CD1c-positive myeloid dendritic cell (primary cell): ENCODE measurements around the gene JMJD6.

Source experiments
- DNase-seq: peaks from one replicate; pipeline ENCODE4 v3.0.0-alpha.2; 2016; ENCODE audit errors: extremely low spot score

Gene JMJD6

DNA sequence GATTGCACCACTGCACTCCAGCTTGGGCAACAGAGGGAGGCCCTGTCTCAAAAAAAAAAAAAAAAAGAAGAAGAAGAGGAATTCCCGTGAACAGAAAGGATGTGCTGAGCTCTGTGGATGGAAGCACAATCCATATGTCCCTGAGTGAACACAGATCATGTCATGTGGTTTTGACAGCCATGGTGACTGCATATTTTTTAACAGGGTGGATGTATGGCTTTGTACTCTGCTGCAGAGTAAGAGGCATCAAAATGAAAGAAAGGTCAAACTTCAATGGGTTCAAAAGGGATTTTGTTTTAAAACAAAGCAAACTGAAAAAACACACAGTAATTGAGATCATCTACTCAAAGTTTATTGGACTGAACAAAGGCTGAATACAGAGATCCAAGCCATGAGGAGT is 47.2 kb downstream of the JMJD6 start:
- no peak for DNase-seq

DNA sequence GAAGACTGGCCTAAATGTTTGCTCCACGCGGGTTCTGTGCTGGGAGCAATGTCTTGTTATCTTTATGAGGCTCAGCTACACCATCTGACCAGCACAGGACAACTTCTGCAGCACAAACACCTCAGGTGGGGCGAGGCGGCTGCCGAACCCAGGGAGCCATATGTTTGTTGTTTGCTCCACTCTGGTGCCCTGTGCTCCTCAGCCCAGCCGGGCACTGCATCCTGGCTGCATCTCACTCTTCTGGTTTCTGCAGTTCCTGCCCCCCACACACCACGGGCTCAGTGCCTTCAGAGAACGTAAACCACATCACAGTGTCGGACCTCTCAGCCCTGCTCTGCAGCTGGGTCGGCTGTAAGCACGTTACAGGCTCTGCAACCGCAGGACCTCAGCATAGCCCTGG is 48.1 kb downstream of the JMJD6 start:
- no peak for DNase-seq

DNA sequence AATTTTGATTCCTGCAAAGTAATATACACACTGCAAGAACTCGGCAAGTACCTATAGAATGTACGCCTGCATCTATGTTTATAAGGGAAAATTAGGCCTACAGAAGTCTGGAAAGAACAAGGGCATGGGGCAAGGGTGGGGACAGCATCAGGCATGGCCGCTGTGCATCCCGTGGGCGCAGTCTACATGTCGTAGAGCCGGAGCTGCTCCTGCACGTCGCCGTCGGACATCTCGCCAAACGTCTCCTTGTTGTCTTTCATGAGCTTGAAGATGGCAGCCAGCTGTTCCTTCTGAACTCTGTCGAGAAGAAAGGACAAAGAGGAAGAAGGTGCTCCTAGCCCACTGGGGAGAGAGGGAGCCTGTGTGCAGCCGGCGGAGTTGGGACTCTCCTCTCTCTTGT is 49.0 kb downstream of the JMJD6 start:
- no peak for DNase-seq

DNA sequence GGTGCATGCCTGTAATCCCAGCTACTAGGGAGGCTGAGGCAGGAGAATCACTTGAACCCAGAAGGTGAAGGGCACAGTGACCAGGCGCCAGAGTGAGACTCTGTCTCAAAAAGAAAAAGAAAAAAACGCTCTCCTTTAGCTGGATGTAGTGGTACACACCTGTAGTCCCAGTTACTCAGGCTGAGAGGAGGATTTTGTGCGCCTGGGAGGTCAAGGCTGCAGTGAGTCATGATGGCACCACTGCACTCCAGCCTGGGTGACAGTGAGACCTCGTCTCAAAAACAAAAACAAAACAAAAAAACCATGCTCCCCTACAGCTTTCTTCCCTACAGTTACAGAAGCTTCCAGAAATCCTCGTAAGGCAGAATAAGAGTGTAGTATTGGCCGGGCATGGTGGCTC is 49.8 kb downstream of the JMJD6 start:
- no peak for DNase-seq

DNA sequence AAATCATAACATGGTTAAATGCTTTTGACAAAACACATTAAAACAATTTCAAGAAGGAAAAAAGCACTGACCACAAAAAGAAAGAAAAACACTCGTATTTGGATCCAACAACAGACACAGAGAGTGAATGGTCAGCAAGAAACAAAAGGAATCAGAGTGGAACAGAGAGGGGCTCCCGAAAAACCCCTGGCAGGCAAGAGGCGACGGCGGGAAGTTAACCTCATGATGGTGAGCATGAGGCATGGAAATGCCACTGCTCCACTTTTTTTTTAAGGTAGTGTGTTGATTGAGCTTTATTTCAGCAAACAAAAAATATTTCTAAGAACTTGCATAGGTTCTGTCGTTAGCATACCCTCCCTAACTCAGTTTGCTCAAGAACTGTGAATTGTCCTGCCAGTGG is 50.8 kb downstream of the JMJD6 start:
- DNase-seq: no peak

DNA sequence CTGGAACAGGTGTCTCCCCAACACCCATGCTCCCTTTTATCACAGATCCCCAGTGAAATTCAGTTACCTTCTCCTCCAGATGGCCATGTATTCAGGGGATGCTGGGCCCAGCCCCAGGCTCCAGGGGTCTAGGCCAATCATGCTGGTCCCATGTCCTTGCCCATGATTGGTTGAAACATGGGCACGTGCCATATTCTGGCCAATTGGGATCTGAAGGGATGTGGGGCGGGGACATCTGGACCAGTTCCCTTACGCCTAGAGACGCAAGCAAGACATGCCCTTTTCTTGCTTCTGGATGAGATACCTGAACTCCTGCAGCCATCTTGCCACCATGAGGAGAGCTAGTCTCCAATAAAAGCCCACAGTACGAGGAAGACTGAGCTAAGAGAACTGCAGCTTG is 51.8 kb downstream of the JMJD6 start:
- no peak for DNase-seq

DNA sequence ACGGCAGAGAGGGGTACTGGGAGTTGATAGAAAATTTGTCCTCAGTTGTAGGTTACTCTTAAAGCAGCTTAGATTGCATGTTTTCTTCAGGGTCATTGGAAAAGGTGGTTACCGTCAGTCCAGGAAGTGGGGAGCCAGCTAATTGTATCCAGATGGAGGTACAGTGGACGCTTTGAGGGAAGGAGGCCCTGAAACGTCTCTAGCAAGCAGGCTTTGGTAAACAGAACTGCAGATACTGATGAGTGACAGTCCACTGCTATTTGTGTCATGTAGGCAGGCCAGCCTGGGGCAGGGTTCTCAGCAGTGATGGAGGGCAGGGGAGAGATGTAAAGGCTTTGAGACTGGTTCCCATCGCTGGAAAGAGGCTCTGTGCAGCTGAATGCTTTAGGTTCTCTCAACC is 52.7 kb downstream of the JMJD6 start:
- no peak for DNase-seq

DNA sequence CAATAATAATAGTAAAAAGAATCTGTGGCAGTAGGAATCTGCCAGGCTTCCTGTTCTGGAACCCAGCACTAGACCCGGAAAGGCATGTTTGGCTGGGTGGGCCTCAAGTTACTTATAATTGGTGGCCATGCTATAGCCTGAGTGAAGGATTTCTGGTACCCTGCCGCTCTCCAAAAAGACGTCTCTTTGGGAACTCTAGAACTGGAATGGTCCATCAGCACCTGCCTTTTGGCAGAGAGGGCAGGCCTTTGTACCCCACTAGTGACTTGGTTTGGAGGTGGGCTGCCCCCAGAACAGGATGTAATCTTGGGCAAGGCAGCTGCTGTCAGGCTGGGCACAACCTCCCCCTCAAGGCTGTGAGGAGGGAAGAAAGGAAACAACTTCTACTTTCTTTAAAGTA is 53.5 kb downstream of the JMJD6 start:
- DNase-seq: no peak

DNA sequence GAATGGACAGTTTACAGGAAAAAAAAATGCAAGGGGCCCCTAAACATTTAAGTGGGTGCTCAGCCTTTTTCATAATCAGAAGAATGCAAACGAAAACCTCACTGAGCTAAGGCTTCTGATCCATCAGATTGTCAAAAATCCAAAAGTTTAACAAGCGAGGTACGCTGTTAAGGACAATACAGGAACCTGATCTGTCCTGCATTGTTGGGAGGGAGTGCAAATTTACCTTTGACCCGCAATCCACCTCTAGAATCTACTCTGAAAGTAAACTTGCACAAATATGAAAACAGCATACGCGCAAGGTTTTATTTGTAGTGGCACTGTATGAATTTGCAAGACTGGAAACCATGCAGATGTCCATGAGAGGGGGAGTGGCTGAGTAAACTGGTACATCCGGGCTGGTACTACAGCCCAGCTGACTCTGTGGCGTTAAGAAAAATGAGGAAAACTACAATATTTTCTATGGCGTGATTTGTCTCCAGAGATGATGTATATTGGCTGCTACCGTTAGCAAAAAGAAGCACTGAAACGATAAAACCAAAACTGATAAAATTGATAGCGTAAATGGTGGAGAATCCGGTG is 54.0 kb downstream of the JMJD6 start:
- no peak for DNase-seq

DNA sequence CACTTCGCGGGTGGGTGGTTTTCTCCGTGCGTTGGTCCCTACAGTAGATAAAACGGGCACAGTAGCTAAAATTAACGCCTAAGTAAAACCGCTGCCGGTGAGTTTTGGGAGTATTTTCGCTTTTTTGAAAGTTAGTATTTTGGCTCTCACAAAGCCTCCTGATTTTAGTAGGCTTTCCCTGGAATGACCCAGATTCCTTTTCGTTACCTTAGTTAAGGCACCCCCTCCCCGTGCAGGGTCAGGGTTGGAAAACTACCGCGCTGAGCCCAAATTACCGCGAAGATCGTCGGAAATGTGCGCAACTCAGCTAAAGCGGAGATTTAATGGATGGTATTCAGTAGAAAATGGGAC is 54.5 kb downstream of the JMJD6 start:
- no peak for DNase-seq

DNA sequence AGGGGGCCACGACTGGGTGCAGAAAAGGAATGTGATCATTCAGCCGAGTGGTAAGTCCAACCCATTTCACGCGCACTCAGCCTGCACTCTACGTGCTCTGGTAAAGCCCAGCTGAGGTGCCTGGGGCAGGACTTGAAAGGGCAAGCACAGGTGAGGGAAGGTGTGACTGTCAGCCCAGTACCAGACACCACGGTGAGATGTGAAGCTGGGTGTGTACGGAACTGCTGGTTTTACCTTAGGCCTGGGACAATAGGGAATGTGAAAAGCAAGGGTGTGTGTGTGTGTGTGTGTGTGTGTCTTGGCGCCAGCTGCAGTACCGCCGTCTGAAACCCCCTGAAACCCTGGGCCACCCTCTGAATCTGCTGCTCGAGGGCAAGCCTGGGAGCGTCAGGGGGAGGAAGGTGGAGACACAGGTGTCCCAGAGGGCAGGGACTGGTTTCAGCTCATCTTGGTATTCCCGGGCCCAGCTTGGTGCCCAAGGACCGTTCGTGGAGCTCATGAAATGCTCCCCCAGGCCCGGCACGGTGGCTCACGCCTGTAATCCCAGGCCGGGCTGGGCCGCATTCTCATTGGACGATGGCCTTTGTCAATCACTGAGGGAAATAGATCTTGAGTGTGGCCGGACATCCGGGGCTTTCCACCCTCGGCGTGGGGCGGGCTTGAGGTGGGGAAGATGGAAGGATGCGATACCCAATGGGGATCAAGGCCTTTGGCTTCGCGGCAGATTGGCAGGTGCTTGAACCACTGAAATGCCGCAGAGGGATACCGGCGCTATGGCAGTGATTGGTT is 55.1 kb downstream of the JMJD6 start:
- peak; percentile 100 for DNase-seq

DNA sequence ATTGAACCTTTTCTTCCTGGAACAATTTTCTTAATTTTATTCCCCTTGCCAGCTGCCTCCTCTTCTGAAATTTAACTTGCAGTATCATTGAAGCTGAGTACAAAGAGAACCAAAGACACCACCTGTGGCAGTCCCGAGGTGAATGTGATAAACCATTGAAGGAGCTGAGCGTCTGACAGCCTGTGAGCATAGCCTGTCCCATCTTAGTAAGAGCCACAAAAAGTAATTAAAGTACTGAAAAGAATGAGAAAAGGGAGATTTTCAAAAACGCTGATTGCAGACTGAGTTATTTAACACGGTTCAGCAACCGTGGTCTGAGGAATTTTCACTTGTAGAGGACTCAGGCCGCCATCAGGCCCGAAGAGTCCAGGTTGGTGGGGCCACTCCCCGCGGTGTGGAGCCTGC is 55.7 kb downstream of the JMJD6 start:
- DNase-seq: no peak

DNA sequence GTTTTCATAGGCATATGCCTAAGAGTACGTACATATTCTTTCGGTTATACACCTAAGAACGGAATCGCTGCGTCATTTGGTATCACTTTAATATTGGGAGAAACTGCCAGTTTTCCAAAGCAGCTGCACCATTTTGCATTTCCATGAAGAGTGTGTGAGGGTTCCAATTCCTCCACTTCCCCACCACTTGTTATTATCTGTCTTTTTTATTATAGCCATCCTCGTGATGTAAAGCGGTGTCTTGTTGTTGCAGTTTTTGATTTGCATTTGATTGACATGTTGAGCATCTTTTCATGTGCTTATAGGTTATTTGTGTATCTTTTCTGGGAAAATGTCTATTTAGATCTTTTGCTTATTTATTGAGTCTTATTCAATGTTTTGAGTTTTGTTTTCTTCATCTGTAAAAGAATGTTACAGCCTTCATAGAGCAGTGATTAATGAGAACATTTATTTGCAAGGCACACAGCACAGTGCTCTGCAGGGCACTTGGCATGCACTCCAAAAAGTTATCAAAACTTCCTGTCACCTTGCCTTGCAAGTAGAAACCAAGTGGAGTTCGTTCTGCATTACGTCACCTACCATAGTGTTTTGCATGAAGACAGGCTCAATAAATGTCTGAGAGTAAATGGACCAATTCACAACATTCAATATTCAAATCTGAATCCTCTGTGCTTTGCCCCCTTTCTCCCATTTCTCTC is 56.2 kb downstream of the JMJD6 start:
- no peak for DNase-seq
